ENCODE data around the gene DISP3. TPM values are rescaled to one million over a fixed set of nuclear protein-coding genes. Genes with fewer than 3 reads are reported as not detected.

Gene DISP3
- total and polyA plus RNA-seq, 3 experiments from 2014 or later = 0.35 to 0.46 (median 0.42) TPM

GRCh38 chr1:11558276-11558675, 79.3 kb downstream of the DISP3 start:
- no peak for DNase-seq
- no peak overlapping the region for H3K4me3 ChIP-seq (ENCODE audit: low read length)
- H3K27me3 ChIP-seq (ENCODE audit: insufficient read depth, low read length, poor library complexity, severe bottlenecking) = no peaks in the 10 kb centered on the region
- Mint-ChIP-seq H3K9me3 (no peaks in the 10 kb centered on the region), H3K27ac (peak overlapping the region in 2 of 8 donors; percentile 2 to 40), H3K4me1 (no peaks in the 10 kb centered on the region), H3K36me3 (no peaks in the 10 kb centered on the region), H3K27me3 (peaks cover 48 to 79% of the 10 kb centered on the region in 2 donors), H3K4me3 (no peak overlapping the region)
- CTCF ChIA-PET = no interaction called here
- no peaks in the 10 kb centered on the region for H3K4me1 ChIP-seq (ENCODE audit: insufficient read depth, low read length)
- POLR2A ChIA-PET = no interaction called here
- no peaks in the 10 kb centered on the region for H3K36me3 ChIP-seq (ENCODE audit: insufficient read depth, low read length)
- H3K27ac ChIP-seq (ENCODE audit: low read depth, low read length) = no peak overlapping the region
- H3K9me3 ChIP-seq (ENCODE audit: low read length) = no peaks in the 10 kb centered on the region

GRCh38 chr1:11558871-11559590, 80.1 kb downstream of the DISP3 start:
- Mint-ChIP-seq H3K36me3 (no peaks in the 10 kb centered on the region), H3K4me1 (no peaks in the 10 kb centered on the region), H3K4me3 (no peak overlapping the region), H3K27me3 (peaks cover 45 to 72% of the 10 kb centered on the region in 2 donors), H3K27ac (no peak overlapping the region), H3K9me3 (no peaks in the 10 kb centered on the region)
- no peaks in the 10 kb centered on the region for H3K9me3 ChIP-seq (ENCODE audit: low read length)
- no peaks in the 10 kb centered on the region for H3K4me1 ChIP-seq (ENCODE audit: insufficient read depth, low read length)
- H3K36me3 ChIP-seq (ENCODE audit: insufficient read depth, low read length) = no peaks in the 10 kb centered on the region
- CTCF ChIA-PET = no interaction called here
- H3K27me3 ChIP-seq (ENCODE audit: insufficient read depth, low read length, poor library complexity, severe bottlenecking) = no peaks in the 10 kb centered on the region
- no peak for DNase-seq
- POLR2A ChIA-PET = no interaction called here
- H3K27ac ChIP-seq (ENCODE audit: low read depth, low read length) = no peak overlapping the region
- H3K4me3 ChIP-seq (ENCODE audit: low read length) = no peak overlapping the region

- Histone ChIP-seq H3K9me3 (ENCODE audit: low read length) (no peaks in the 10 kb centered on the region), H3K36me3 (ENCODE audit: insufficient read depth, low read length) (no peaks in the 10 kb centered on the region), H3K4me3 (ENCODE audit: low read length) (no peak overlapping the region), H3K4me1 (ENCODE audit: insufficient read depth, low read length) (no peaks in the 10 kb centered on the region), H3K27me3 (ENCODE audit: insufficient read depth, low read length, poor library complexity, severe bottlenecking) (no peaks in the 10 kb centered on the region), H3K27ac (ENCODE audit: low read depth, low read length) (no peak overlapping the region)
- H3K27me3 Mint-ChIP-seq = peaks cover 40 to 72% of the 10 kb centered on the region in 2 donors
- no peaks in the 10 kb centered on the region for H3K36me3 Mint-ChIP-seq
- no peaks in the 10 kb centered on the region for H3K4me1 Mint-ChIP-seq
- H3K27ac Mint-ChIP-seq = no peak overlapping the region
- H3K4me3 Mint-ChIP-seq = no peak overlapping the region
- ChIA-PET CTCF (no interaction called here), POLR2A (no interaction called here)
- H3K9me3 Mint-ChIP-seq = no peaks in the 10 kb centered on the region
- no peak for DNase-seq
These were observed 80.6 kb downstream of the DISP3 start for GRCh38 chr1:11559591-11559970.

- Histone ChIP-seq H3K27ac (ENCODE audit: low read depth, low read length) (no peak overlapping the region), H3K36me3 (ENCODE audit: insufficient read depth, low read length) (no peaks in the 10 kb centered on the region), H3K4me1 (ENCODE audit: insufficient read depth, low read length) (no peaks in the 10 kb centered on the region), H3K9me3 (ENCODE audit: low read length) (no peaks in the 10 kb centered on the region), H3K4me3 (ENCODE audit: low read length) (no peak overlapping the region), H3K27me3 (ENCODE audit: insufficient read depth, low read length, poor library complexity, severe bottlenecking) (no peaks in the 10 kb centered on the region)
- H3K9me3 Mint-ChIP-seq = no peaks in the 10 kb centered on the region
- no peaks in the 10 kb centered on the region for H3K4me1 Mint-ChIP-seq
- no peak overlapping the region for H3K27ac Mint-ChIP-seq
- peaks cover 39 to 68% of the 10 kb centered on the region in 2 donors for H3K27me3 Mint-ChIP-seq
- ChIA-PET POLR2A (no interaction called here), CTCF (no interaction called here)
- H3K36me3 Mint-ChIP-seq = no peaks in the 10 kb centered on the region
- no peak for DNase-seq
- no peak overlapping the region for H3K4me3 Mint-ChIP-seq
These were observed 81.1 kb downstream of the DISP3 start for GRCh38 chr1:11560061-11560460.

- no peak overlapping the region for H3K4me3 Mint-ChIP-seq
- H3K27ac Mint-ChIP-seq = no peak overlapping the region
- ChIA-PET CTCF (no interaction called here), POLR2A (no interaction called here)
- Histone ChIP-seq H3K27ac (ENCODE audit: low read depth, low read length) (no peak overlapping the region), H3K27me3 (ENCODE audit: insufficient read depth, low read length, poor library complexity, severe bottlenecking) (no peaks in the 10 kb centered on the region), H3K4me1 (ENCODE audit: insufficient read depth, low read length) (no peaks in the 10 kb centered on the region), H3K4me3 (ENCODE audit: low read length) (no peak overlapping the region), H3K36me3 (ENCODE audit: insufficient read depth, low read length) (no peaks in the 10 kb centered on the region), H3K9me3 (ENCODE audit: low read length) (no peaks in the 10 kb centered on the region)
- H3K27me3 Mint-ChIP-seq = peaks cover 41 to 54% of the 10 kb centered on the region in 2 donors
- H3K4me1 Mint-ChIP-seq = no peaks in the 10 kb centered on the region
- no peaks in the 10 kb centered on the region for H3K36me3 Mint-ChIP-seq
- no peak for DNase-seq
- H3K9me3 Mint-ChIP-seq = no peaks in the 10 kb centered on the region
These were observed 82.8 kb downstream of the DISP3 start for GRCh38 chr1:11561740-11562139.

GRCh38 chr1:11562664-11563063, 83.7 kb downstream of the DISP3 start:
- H3K4me3 Mint-ChIP-seq = no peak overlapping the region
- peak overlapping the region in 1 of 8 donors; percentile 44 for H3K27ac Mint-ChIP-seq
- H3K4me3 ChIP-seq (ENCODE audit: low read length) = no peak overlapping the region
- no peak for DNase-seq
- POLR2A ChIA-PET = no interaction called here
- H3K4me1 Mint-ChIP-seq = no peaks in the 10 kb centered on the region
- H3K9me3 Mint-ChIP-seq = no peaks in the 10 kb centered on the region
- no peaks in the 10 kb centered on the region for H3K9me3 ChIP-seq (ENCODE audit: low read length)
- no peaks in the 10 kb centered on the region for H3K36me3 Mint-ChIP-seq
- peaks cover 43 to 49% of the 10 kb centered on the region in 2 donors for H3K27me3 Mint-ChIP-seq
- CTCF ChIA-PET = no interaction called here
- H3K4me1 ChIP-seq (ENCODE audit: insufficient read depth, low read length) = no peaks in the 10 kb centered on the region
- no peaks in the 10 kb centered on the region for H3K27me3 ChIP-seq (ENCODE audit: insufficient read depth, low read length, poor library complexity, severe bottlenecking)
- no peak overlapping the region for H3K27ac ChIP-seq (ENCODE audit: low read depth, low read length)
- no peaks in the 10 kb centered on the region for H3K36me3 ChIP-seq (ENCODE audit: insufficient read depth, low read length)

GRCh38 chr1:11563560-11564069, 84.7 kb downstream of the DISP3 start:
- Histone ChIP-seq H3K4me3 (ENCODE audit: low read length) (no peak overlapping the region), H3K4me1 (ENCODE audit: insufficient read depth, low read length) (no peaks in the 10 kb centered on the region), H3K27ac (ENCODE audit: low read depth, low read length) (no peak overlapping the region), H3K9me3 (ENCODE audit: low read length) (no peaks in the 10 kb centered on the region), H3K36me3 (ENCODE audit: insufficient read depth, low read length) (no peaks in the 10 kb centered on the region), H3K27me3 (ENCODE audit: insufficient read depth, low read length, poor library complexity, severe bottlenecking) (no peaks in the 10 kb centered on the region)
- ChIA-PET CTCF (no interaction called here), POLR2A (no interaction called here)
- no peaks in the 10 kb centered on the region for H3K4me1 Mint-ChIP-seq
- no peak overlapping the region for H3K27ac Mint-ChIP-seq
- no peak for DNase-seq
- H3K27me3 Mint-ChIP-seq = peaks cover 36 to 40% of the 10 kb centered on the region in 2 donors
- H3K36me3 Mint-ChIP-seq = no peaks in the 10 kb centered on the region
- H3K4me3 Mint-ChIP-seq = no peak overlapping the region
- no peaks in the 10 kb centered on the region for H3K9me3 Mint-ChIP-seq

GRCh38 chr1:11564237-11564636, 85.3 kb downstream of the DISP3 start:
- H3K9me3 Mint-ChIP-seq = no peaks in the 10 kb centered on the region
- no peaks in the 10 kb centered on the region for H3K36me3 Mint-ChIP-seq
- Histone ChIP-seq H3K4me1 (ENCODE audit: insufficient read depth, low read length) (no peaks in the 10 kb centered on the region), H3K27ac (ENCODE audit: low read depth, low read length) (no peak overlapping the region), H3K4me3 (ENCODE audit: low read length) (no peak overlapping the region), H3K9me3 (ENCODE audit: low read length) (no peaks in the 10 kb centered on the region), H3K36me3 (ENCODE audit: insufficient read depth, low read length) (no peaks in the 10 kb centered on the region), H3K27me3 (ENCODE audit: insufficient read depth, low read length, poor library complexity, severe bottlenecking) (no peaks in the 10 kb centered on the region)
- H3K27ac Mint-ChIP-seq = no peak overlapping the region
- no peak for DNase-seq
- POLR2A ChIA-PET = no interaction called here
- CTCF ChIA-PET = no interaction called here
- no peak overlapping the region for H3K4me3 Mint-ChIP-seq
- peaks cover 31 to 40% of the 10 kb centered on the region in 2 donors for H3K27me3 Mint-ChIP-seq
- H3K4me1 Mint-ChIP-seq = no peaks in the 10 kb centered on the region
